BE2C (cell line): Measurements from ENCODE around the gene SHISA6.

Experiments
- DNase-seq: peaks from one replicate; pipeline ENCODE4 v3.0.0-alpha.2; 2020
- H3K27me3 ChIP-seq: fragments of 250-450 bp; sonication (Bioruptor Pico); 2 replicates; pipeline ENCODE4 v1.5.1; 2020; ENCODE audit warnings: mild to moderate bottlenecking
- H3K36me3 ChIP-seq: fragments of 250-450 bp; sonication (Bioruptor Pico); 2 replicates; pipeline ENCODE4 v1.5.1; 2020; ENCODE audit warnings: mild to moderate bottlenecking
- H3K4me1 ChIP-seq: fragments of 250-450 bp; sonication (Bioruptor Pico); 2 replicates; pipeline ENCODE4 v1.5.1; 2020
- H3K4me3 ChIP-seq: 2 replicates; pipeline ENCODE4 v1.5.1; 2011; ENCODE audit warnings: low read depth, low read length
- H3K9me3 ChIP-seq: fragments of 250-450 bp; sonication (Bioruptor Pico); 2 replicates; pipeline ENCODE4 v1.5.1; 2020
- TF ChIP-seq, protein P1 (sequence below): IDR thresholded peaks from 2 replicates; pipeline ENCODE4 v1.5.1; 2012; ENCODE audit warnings: mild to moderate bottlenecking, low read depth, low read length

Gene SHISA6

DNA sequence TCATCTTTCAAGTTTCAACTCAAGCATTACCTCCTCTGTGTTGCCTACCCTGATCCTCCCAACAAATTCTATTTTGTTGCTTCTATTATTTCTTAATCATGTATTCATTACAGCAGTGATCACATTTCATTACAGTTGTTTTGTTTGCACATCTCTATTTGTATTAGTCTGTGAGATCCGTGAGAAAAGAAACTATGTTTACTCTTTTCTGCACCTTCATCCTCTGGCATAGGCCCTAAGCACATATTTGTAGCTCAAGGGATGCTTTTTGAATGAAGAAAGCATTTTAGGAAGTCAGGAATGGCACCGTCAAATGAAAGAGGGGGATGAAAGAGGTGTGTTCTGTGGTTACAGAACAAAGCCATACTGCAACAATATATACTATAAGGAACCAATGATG is 110.5 kb downstream of the SHISA6 start:
- no peak overlapping the region for H3K4me3 ChIP-seq
- no peaks in the 10 kb centered on the region for H3K9me3 ChIP-seq
- no peaks in the 10 kb centered on the region for H3K4me1 ChIP-seq
- H3K27me3 ChIP-seq = no peaks in the 10 kb centered on the region
- TF ChIP-seq, protein P1, sequence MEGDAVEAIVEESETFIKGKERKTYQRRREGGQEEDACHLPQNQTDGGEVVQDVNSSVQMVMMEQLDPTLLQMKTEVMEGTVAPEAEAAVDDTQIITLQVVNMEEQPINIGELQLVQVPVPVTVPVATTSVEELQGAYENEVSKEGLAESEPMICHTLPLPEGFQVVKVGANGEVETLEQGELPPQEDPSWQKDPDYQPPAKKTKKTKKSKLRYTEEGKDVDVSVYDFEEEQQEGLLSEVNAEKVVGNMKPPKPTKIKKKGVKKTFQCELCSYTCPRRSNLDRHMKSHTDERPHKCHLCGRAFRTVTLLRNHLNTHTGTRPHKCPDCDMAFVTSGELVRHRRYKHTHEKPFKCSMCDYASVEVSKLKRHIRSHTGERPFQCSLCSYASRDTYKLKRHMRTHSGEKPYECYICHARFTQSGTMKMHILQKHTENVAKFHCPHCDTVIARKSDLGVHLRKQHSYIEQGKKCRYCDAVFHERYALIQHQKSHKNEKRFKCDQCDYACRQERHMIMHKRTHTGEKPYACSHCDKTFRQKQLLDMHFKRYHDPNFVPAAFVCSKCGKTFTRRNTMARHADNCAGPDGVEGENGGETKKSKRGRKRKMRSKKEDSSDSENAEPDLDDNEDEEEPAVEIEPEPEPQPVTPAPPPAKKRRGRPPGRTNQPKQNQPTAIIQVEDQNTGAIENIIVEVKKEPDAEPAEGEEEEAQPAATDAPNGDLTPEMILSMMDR = no peak
- no peak for DNase-seq
- H3K36me3 ChIP-seq = no peaks in the 10 kb centered on the region

DNA sequence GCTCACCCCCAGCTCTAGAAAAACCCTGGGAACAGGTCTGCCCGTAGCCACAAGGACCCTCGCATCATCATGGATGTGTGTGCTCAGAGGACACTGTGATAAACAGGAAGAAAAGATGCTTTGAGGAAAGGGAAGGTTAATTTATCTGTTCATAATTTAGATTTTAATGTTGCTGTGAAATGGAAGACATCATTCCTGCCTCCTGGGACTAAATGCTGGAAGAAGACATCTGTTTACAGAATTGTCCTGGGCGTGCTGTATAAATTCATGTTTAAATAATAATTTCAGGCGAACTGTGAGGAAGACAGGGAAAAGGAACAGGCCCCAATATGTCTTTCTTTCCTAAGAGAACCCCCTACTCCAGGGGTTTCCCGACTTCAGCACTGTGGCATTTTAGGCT is 112.6 kb downstream of the SHISA6 start:
- no peaks in the 10 kb centered on the region for H3K36me3 ChIP-seq
- no peak overlapping the region for H3K4me3 ChIP-seq
- TF ChIP-seq, protein P1 = no peak
- no peaks in the 10 kb centered on the region for H3K27me3 ChIP-seq
- H3K4me1 ChIP-seq = no peaks in the 10 kb centered on the region
- no peaks in the 10 kb centered on the region for H3K9me3 ChIP-seq
- DNase-seq = no peak

DNA sequence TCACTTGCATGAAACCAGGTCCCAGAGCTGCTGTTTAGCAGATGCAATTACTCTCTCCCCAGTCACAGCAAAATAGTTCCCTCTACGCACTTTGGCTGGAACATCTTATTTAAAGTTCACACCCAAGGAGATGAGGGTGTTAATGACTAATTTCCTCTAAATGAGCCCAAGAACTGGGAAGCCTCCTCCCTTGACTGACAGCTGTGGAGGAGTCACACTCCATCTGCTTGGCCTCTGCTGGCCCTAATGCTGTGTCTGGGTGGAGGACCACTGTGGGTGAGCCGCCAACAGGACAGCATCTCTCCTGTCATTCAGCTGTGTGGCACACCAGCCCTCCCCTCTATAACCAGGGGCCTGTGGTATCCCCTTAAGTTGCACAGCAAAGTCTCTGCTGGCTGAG is 115.4 kb downstream of the SHISA6 start:
- TF ChIP-seq, protein P1 = no peak
- no peak for DNase-seq
- H3K27me3 ChIP-seq = no peaks in the 10 kb centered on the region

DNA sequence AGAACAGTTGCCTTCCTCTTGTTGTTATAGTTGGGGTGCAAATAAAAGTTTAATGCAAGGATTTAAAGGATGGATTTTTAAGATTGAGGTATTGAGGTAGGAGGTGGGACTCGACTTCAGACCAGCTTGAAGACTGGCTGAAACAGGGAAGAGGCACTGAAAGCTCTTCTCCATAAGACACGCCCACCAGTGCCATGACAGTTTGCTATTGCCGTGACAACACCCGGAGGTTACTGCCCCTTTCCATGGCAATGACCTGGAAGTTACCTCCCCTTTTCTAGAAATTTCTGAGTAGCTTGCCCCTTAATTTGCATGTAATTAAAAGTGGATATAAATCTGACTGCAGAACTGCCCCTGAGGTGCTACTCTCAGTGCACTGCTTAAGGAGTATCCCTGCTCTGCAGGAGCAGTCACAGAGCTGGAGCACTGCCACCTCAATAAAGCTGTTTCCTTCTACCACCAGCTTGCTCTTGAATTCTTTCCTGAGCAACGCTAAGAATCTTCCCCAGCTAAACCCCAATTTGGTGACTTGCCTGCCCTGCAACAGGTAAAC is 122.6 kb downstream of the SHISA6 start:
- Histone ChIP-seq H3K9me3 (no peaks in the 10 kb centered on the region), H3K4me3 (no peak overlapping the region), H3K4me1 (no peaks in the 10 kb centered on the region), H3K36me3 (no peaks in the 10 kb centered on the region), H3K27me3 (no peaks in the 10 kb centered on the region)
- DNase-seq = no peak
- TF ChIP-seq, protein P1 = no peak

More for the DNA sequence above, 115.4 kb downstream of the SHISA6 start:
- H3K4me1 ChIP-seq = no peaks in the 10 kb centered on the region
- no peak overlapping the region for H3K4me3 ChIP-seq
- no peaks in the 10 kb centered on the region for H3K9me3 ChIP-seq
- H3K36me3 ChIP-seq = no peaks in the 10 kb centered on the region

DNA sequence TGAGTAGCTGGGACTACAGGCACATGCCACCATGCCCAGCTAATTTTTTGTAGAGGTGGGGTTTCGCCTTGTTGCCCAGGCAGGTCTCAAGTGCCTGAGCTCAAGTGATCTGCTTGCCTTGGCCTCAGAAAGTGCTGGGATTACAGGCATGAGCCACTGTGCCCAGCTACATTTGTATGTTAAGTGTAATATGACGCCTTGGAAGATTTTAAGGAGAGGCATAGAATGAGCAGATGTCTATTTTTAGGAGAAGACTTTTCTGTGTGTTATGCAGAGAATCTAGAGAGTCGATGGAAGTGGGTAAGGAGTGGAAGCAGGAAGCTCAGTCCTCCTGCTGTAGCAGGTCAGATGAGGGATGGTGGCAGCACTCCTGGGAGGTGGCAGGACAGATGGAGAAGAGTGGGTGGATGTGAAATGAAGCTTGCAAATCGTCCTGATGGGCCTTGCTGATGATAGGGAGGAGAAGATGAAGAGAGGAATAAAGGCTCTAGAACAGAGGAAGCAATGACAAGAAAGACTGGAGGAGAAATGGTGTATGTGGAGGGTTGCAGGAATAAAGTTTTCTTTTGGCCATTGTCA is 125.3 kb downstream of the SHISA6 start:
- Histone ChIP-seq H3K9me3 (no peaks in the 10 kb centered on the region), H3K36me3 (no peaks in the 10 kb centered on the region), H3K4me1 (no peaks in the 10 kb centered on the region), H3K27me3 (no peaks in the 10 kb centered on the region), H3K4me3 (no peak overlapping the region)
- TF ChIP-seq, protein P1 = no peak
- DNase-seq = no peak

DNA sequence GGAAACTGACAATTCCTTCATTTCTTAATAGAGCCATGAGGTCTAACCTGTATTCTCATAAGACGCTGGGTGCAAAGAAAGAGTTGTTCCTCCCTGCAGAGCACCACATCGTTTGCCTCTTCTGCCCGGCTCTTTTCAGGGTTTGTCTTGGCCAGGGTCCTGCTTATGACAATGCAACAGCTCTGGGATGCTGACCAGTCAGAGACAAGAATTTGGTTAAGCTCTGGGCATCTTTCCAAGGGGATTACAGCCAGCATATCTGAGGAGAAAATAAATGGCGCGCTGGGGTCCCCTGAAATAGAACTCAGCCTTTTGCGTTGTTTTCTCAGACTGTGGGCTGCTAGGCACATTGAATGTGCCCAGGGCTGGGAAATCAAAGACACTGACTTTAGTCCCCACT is 128.6 kb downstream of the SHISA6 start:
- TF ChIP-seq, protein P1 = no peak
- H3K9me3 ChIP-seq = no peaks in the 10 kb centered on the region
- DNase-seq = no peak

More for the DNA sequence above, 128.6 kb downstream of the SHISA6 start:
- no peaks in the 10 kb centered on the region for H3K27me3 ChIP-seq
- no peak overlapping the region for H3K4me3 ChIP-seq
- H3K4me1 ChIP-seq = no peaks in the 10 kb centered on the region
- no peaks in the 10 kb centered on the region for H3K36me3 ChIP-seq
